ENCODE results near the gene MVB12B.

GRCh38 chr9:126316085-126316655, 10.5 kb upstream of the MVB12B start:
- TF ChIP-seq CTCF (IDR thresholded peaks at IDR 0.05; ENCODE audit: insufficient read depth, low read length) (no peak), SPI1 (IDR thresholded peaks at IDR 0.05; ENCODE audit: borderline replicate concordance, low read depth) (no peak), POLR2AphosphoS5 (IDR thresholded peaks at IDR 0.05; ENCODE audit: low read depth) (no peak), REST (IDR thresholded peaks at IDR 0.05; ENCODE audit: insufficient replicate concordance, low read depth) (no peak)
